Prostate gland (tissue), 2 donors: Measurements from ENCODE around the gene HNRNPA1L2.

Source experiments
- POLR2A ChIP-seq: fragments of 450-650 bp; IDR thresholded peaks from one replicate; pipeline ENCODE4 v1.6.1; 2016; ENCODE audit warnings: antibody characterized with exemption, mild to moderate bottlenecking
- POLR2AphosphoS5 ChIP-seq: sonication (generic); formaldehyde crosslinking; IDR thresholded peaks from one replicate; pipeline ENCODE4 v1.6.1; 2017; ENCODE audit warnings: antibody characterized with exemption
- TF ChIP-seq, protein P1 (sequence below), 4 experiments: fragments of 200-600 bp in 2 of 4; fragments of 450-650 bp in 2 of 4; sonication (generic) in 2 of 4; IDR thresholded peaks; 1 replicate in 3 of 4; 2 replicates in 1 of 4; pipeline ENCODE4 v1.5.1; 2016 to 2019; ENCODE audit warnings: antibody characterized with exemption in 4 of 4, mild to moderate bottlenecking in 2 of 4, moderate library complexity in 2 of 4

DNA sequence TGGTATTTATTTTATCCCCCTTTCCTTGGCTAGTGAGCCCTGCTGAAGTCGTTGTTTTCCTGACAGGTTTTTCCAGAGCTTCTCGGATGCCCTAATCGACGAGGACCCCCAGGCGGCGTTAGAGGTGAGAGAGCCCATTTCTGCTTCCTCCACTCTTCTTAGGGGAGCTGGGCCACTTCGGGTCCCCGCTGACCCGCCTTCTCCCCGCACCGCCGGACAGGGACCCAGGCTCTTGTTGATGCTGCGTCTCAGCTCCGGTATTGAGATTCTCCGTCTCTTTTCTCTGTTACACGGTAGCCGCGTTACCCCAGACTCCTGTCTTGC, 10.7 kb downstream of the HNRNPA1L2 start:
- TF ChIP-seq, protein P1, sequence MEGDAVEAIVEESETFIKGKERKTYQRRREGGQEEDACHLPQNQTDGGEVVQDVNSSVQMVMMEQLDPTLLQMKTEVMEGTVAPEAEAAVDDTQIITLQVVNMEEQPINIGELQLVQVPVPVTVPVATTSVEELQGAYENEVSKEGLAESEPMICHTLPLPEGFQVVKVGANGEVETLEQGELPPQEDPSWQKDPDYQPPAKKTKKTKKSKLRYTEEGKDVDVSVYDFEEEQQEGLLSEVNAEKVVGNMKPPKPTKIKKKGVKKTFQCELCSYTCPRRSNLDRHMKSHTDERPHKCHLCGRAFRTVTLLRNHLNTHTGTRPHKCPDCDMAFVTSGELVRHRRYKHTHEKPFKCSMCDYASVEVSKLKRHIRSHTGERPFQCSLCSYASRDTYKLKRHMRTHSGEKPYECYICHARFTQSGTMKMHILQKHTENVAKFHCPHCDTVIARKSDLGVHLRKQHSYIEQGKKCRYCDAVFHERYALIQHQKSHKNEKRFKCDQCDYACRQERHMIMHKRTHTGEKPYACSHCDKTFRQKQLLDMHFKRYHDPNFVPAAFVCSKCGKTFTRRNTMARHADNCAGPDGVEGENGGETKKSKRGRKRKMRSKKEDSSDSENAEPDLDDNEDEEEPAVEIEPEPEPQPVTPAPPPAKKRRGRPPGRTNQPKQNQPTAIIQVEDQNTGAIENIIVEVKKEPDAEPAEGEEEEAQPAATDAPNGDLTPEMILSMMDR (IDR thresholded peaks at IDR 0.05): peak in 2 of 4 experiments; percentile 6 to 7
- TF ChIP-seq POLR2A (no peak), POLR2AphosphoS5 (no peak)
